ENCODE results near the gene CHST2.

The CHST2 gene

DNA sequence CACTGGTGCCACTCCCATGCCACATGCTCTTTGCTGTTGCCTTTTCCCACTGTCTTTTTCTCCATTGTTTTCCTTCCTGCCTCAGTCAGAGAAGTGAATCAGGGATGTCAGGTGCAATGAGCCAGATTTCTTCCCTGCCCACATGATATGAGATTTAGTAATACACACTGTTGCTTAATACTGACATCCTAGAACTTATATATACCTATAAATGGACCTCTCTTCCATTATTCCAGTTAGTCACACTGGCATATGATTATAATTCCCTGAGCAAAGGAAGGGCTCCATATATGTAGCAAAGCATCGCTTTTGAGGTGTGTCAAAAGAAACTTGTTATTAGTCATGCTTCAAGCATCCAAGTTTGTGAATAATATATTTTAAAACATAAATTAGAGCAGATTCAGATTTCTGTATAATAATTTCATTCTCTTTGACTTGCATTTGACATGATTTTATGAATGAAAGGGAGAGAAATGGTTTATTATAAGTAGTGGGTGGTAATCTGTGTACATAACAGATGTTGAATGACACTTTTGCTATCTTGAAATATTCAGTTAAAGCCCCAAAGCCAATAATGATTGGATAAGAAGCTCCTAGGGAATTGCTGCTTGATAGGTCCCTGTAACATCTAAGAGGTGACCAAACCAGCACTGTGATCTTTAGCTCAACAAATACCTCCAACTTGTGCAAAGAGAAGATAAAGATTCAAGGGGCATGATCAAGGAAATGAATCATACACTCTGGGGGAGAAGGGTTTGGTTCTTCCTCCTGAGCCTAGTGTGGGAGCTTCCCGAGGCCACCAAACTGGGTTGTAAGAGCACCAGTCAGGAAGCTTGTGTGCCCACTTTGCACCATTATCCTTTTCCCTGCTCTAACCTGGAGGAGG, 48.6 kb downstream of the CHST2 start:
- no peak for DNase-seq

DNA sequence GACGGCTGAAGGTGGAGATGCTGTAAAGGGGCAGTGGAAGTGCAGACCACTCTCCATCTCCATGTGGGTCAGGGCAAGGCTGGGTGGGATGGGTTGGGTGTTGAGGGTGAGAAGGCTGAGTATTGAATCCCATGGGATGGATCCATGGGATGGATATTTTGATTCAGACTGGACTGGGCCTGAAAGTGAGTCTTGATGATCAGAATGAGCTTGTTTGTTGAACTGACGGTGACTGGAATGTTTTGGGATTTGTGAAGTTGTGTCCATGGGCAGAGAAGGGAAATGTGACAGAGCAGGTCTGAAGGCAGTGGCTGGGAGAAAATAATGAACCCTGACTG, 49.3 kb downstream of the CHST2 start:
- no peak for DNase-seq

DNA sequence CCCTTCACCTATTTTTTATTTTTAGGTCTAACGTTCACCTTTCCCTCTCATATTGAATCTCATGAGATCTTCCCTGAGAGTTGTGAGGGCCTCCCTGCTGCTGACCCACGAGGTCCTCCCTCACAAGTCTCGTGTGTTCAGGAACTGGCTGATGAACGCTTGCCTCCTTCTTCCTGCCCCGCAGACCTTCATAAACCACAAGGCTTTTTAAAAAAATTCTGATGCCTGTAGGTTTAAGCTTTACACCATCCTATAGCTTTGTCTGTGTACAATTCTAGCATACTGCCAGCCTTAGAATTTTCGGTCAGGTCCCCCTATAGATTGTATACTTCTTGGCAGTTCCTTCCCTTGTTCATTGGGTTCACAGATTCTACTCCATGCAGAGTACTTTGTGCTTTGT, 50.5 kb downstream of the CHST2 start:
- peak in 1 of 5 experiments; percentile 50 for DNase-seq

GRCh38 chr3:143170676-143171075, 51.1 kb downstream of the CHST2 start:
- DNase-seq = peak in 1 of 5 experiments; percentile 65

DNA sequence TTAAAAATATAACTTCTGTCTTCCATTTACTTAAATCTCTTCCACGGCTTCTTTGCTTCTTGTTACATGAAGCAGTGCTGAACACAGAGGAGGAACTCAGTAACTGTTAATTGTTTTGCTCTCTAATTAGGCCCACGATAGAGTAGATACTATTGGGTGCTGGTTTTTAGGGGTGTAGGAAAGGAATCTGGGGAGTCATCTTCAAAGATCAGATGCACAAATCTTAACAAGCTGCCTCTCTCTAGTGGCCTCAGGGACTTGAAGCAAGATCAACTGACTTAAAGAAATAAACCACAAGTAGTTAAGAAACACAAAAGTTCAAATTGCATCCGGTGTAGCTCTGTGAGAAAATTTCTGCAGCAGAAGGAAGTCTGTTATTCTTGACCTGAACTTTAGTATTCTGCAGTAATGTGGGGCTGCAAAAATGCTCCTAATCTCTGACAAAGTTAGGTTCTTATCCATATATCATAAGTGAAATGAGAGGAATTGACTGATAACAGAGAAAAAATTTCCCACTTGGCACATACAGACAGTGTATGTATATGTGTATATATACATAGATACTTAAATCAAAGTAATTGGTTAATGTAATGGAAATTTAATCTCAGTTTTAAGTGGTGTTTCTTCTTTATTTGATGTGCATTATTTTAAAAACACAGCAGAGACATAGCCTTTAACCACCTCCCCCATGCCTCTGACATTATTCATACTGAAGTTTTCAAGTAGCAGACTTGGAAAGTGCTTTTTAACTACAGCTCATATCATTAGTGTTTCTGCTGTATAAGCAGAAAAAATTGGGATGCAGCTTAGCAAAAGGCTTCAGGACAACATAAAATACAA, 51.8 kb downstream of the CHST2 start:
- DNase-seq = peak in 1 of 5 experiments; percentile 91

DNA sequence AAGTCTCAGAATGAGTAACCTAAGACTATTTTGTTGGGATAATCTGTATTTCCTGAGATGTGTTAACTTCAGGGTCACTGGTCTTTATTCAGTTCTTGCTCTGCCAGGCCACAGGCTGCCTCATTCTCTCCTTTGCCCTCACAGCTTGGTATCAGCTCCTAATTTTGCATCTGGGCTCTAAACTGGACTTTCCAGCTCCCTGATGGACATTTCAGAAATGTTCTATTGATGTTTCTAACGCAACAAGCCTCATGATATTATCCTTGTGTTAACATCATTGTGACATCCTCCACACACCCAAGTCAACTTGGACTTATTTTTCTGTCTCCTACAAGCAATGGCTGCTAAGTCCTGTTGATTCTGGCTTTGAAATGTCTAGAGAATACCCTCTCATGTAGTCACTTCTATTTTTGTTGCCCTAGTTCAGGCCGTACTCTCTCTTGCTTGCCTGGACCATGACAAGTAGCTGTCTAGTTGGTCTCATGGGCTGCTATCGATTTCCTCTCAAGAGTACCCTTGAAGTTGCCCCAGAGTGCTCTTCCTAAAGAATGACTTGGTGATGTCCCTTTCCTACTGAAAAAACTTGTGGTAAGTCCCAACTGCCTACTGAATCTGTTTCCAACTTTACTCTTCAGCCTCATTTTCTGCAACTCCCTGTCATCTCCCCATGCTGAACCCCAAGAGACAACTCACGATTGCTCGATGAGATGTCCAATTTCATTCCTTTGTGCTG, 52.7 kb downstream of the CHST2 start:
- DNase-seq = no peak

DNA sequence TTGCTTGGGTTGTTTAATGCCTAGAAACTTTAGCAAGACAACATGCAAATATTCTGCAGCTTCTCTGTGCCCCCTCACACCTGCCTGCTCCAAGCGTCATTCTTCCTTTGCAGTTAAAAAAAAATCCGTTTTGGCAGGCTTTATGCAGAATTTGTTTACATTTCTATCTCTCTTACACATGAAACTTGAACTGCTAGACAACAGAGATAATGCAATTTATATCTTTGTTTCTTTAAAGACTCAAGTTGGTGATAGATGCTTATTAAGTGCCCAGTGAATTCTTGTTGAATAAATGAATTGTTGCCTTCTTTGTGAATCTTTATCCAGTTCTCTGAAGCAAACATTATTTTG, 53.2 kb downstream of the CHST2 start:
- no peak for DNase-seq

DNA sequence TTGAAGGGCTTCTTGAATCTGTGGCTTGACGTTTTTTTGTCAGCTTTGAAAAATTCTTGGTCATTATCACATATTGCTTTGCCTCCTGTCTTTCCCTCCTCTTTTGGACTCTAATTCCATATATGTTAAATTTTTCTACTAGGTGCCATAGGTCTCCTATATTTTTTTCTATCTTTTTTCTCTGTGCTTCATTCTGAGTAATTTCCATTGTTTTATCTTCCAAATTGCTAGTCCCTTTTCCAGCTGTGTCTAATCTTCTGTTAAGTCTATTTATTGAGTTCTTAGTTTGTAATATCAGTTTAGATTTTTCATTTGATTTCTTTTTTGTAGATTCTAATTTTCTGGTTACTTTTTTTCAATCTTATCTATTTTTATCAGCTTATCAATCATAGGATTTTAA, 53.7 kb downstream of the CHST2 start:
- no peak for DNase-seq

Measured in T-helper 2 cell (primary cell).